Measurements from ENCODE around the gene AKR1E2. TPM values are rescaled to one million over a fixed set of nuclear protein-coding genes. Genes with fewer than 3 reads are reported as not detected.

Gene AKR1E2
- total and polyA plus RNA-seq, 9 of the 15 experiments (the other 6 are each of a cell fraction or from before 2014, with no cell fraction given): 4.2 to 16.6 (median 9.8) TPM

- TF ChIP-seq DMBX1 (CRISPR knock-in tag; IDR thresholded peaks at IDR 0.05; ENCODE audit: borderline replicate concordance) (no peak; the same call in 1 of the 2 replicates), SNRNP70 (optimal IDR thresholded peaks at IDR 0.05; ENCODE audit: low read depth, low read length) (no peak), HOXB6 (CRISPR knock-in tag; IDR thresholded peaks at IDR 0.05; ENCODE audit: borderline replicate concordance) (0 out of 2 replicates have a peak, but pooled peaks have one; percentile 34), TEAD1 (CRISPR knock-in tag; IDR thresholded peaks at IDR 0.05) (peak in 1 of 2 experiments; percentile 79; a peak in 1 of 4 replicates), DNMT1 (IDR thresholded peaks at IDR 0.05) (no peak), CHD1 (IDR thresholded peaks at IDR 0.05; ENCODE audit: low read length) (no peak), SMARCE1 (IDR thresholded peaks at IDR 0.05) (no peak), NBN (IDR thresholded peaks at IDR 0.05; ENCODE audit: low read depth) (peak; percentile 78), ZNF398 (CRISPR knock-in tag; IDR thresholded peaks at IDR 0.05) (no peak), L3MBTL2 (IDR thresholded peaks at IDR 0.05) (peak; percentile 34; the same call in 1 of the 2 replicates), HSF4 (CRISPR knock-in tag; IDR thresholded peaks at IDR 0.05; ENCODE audit: borderline replicate concordance) (no peak), NFRKB (IDR thresholded peaks at IDR 0.05; ENCODE audit: low read depth) (no peak; the same call in 1 of the 2 replicates), STAT5B (CRISPR knock-in tag; IDR thresholded peaks at IDR 0.05) (no peak), MIER1 (IDR thresholded peaks at IDR 0.05; ENCODE audit: low read depth) (no peak), CC2D1A (IDR thresholded peaks at IDR 0.05) (peak; percentile 96), RBM22 (IDR thresholded peaks at IDR 0.05; ENCODE audit: low read depth, low read length, poor library complexity, severe bottlenecking) (no peak), ZNF41 (CRISPR knock-in tag; conservative IDR thresholded peaks at IDR 0.05) (no peak), RBM25 (IDR thresholded peaks at IDR 0.05; ENCODE audit: low read depth, low read length, severe bottlenecking) (peak; percentile 26), NR3C1 (CRISPR knock-in tag; IDR thresholded peaks at IDR 0.05) (no peak), EP400 (IDR thresholded peaks at IDR 0.05) (no peak; the same call in 1 of the 2 replicates), KLF13 (tag; IDR thresholded peaks at IDR 0.05; ENCODE audit: borderline replicate concordance, low read depth) (no peak)
- TF ChIP-seq, protein P1, sequence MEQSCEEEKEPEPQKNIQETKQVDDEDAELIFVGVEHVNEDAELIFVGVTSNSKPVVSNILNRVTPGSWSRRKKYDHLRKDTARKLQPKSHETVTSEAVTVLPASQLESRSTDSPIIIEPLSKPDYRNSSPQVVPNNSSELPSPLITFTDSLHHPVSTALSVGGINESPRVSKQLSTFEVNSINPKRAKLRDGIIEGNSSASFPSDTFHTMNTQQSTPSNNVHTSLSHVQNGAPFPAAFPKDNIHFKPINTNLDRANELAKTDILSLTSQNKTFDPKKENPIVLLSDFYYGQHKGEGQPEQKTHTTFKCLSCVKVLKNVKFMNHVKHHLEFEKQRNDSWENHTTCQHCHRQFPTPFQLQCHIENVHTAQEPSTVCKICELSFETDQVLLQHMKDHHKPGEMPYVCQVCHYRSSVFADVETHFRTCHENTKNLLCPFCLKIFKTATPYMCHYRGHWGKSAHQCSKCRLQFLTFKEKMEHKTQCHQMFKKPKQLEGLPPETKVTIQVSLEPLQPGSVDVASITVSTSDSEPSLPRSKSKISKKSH (CRISPR knock-in tag; IDR thresholded peaks at IDR 0.05): no peak
- TF ChIP-seq, protein P2, sequence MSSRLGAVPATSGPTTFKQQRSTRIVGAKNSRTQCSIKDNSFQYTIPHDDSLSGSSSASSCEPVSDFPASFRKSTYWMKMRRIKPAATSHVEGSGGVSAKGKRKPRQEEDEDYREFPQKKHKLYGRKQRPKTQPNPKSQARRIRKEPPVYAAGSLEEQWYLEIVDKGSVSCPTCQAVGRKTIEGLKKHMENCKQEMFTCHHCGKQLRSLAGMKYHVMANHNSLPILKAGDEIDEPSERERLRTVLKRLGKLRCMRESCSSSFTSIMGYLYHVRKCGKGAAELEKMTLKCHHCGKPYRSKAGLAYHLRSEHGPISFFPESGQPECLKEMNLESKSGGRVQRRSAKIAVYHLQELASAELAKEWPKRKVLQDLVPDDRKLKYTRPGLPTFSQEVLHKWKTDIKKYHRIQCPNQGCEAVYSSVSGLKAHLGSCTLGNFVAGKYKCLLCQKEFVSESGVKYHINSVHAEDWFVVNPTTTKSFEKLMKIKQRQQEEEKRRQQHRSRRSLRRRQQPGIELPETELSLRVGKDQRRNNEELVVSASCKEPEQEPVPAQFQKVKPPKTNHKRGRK (tag; IDR thresholded peaks at IDR 0.05): no peak
- TF ChIP-seq, protein P3, sequence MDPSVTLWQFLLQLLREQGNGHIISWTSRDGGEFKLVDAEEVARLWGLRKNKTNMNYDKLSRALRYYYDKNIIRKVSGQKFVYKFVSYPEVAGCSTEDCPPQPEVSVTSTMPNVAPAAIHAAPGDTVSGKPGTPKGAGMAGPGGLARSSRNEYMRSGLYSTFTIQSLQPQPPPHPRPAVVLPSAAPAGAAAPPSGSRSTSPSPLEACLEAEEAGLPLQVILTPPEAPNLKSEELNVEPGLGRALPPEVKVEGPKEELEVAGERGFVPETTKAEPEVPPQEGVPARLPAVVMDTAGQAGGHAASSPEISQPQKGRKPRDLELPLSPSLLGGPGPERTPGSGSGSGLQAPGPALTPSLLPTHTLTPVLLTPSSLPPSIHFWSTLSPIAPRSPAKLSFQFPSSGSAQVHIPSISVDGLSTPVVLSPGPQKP (CRISPR knock-in tag; IDR thresholded peaks at IDR 0.05): no peak
These were observed 23.7 kb downstream of the AKR1E2 start (continued) for GRCh38 chr10:4849555-4850242.
